Breast epithelium (tissue), 3 donors: ENCODE data around the gene RNU1-4.
"Not testable (repeated sequence)": the region's sequence is repeated elsewhere in the genome, so short reads cannot be mapped to it uniquely, and the experiment has no call there.

Source experiments
- POLR2A ChIP-seq: fragments of 450-650 bp; IDR thresholded peaks from one replicate; pipeline ENCODE4 v1.6.1; 2016; ENCODE audit warnings: antibody characterized with exemption, mild to moderate bottlenecking, moderate library complexity
- TF ChIP-seq, protein P1 (sequence below), 3 donors: fragments of 450-650 bp; IDR thresholded peaks; one replicate each; pipeline ENCODE4 v1.5.1; 2016 to 2017; ENCODE audit warnings: antibody characterized with exemption in 3 of 3, mild to moderate bottlenecking in 3 of 3, moderate library complexity in 3 of 3

DNA sequence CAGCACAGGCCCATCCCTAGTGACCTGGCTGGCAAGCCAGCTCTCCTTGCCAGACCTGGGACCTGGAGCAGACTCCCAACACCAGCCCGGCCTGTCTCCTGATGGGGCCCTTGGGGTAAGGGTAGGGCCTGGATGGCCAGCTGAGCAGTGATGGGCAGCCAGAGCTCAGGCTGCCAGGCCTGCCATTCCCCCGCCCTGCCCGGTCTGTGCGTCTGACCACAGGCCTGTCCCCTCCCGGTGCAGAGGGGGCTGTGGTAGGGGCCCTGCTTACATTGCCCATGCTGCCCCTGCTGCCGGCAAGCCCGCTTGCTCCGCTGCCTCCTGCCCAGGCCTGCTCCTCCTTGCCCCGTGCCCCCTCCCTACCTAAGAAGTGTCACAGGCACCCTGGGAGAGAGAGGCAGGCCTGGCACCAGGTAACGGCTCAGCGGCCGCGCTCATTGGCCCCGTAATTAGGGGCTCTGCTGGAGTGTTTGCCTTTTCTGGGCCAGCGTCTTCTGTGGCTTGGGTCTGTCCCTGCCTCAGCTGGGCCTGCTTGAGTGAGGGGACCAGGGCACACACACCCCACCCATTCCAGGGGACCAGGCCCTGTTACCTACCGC, 35.7 kb upstream of the RNU1-4 start:
- TF ChIP-seq, protein P1, sequence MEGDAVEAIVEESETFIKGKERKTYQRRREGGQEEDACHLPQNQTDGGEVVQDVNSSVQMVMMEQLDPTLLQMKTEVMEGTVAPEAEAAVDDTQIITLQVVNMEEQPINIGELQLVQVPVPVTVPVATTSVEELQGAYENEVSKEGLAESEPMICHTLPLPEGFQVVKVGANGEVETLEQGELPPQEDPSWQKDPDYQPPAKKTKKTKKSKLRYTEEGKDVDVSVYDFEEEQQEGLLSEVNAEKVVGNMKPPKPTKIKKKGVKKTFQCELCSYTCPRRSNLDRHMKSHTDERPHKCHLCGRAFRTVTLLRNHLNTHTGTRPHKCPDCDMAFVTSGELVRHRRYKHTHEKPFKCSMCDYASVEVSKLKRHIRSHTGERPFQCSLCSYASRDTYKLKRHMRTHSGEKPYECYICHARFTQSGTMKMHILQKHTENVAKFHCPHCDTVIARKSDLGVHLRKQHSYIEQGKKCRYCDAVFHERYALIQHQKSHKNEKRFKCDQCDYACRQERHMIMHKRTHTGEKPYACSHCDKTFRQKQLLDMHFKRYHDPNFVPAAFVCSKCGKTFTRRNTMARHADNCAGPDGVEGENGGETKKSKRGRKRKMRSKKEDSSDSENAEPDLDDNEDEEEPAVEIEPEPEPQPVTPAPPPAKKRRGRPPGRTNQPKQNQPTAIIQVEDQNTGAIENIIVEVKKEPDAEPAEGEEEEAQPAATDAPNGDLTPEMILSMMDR (IDR thresholded peaks at IDR 0.05): not testable (repeated sequence)
- not testable (repeated sequence) for TF ChIP-seq POLR2A
